Thoracic aorta (tissue), 2 donors: ENCODE results near the gene MPG. TPM values are rescaled to one million over a fixed set of nuclear protein-coding genes. Genes with fewer than 3 reads are reported as not detected.

Source experiments
- ATAC-seq: fragments of 150-250 bp; one replicate; pipeline ENCODE4 v1.8.0; 2017; ENCODE audit warnings: low read depth; ENCODE audit not compliant: insufficient number of reproducible peaks, low FRiP score
- DNase-seq: peaks from one replicate; pipeline ENCODE4 v3.0.0-alpha.2; 2020; ENCODE audit warnings: low spot score
- H3K27ac ChIP-seq, 2 donors: fragments of 200-600 bp; sonication (generic); 1 replicate in 1 of 2; 2 replicates in 1 of 2; pipeline ENCODE4 v1.5.1; 2016; ENCODE audit warnings: mild to moderate bottlenecking in 2 of 2, moderate library complexity in 2 of 2
- H3K27me3 ChIP-seq: fragments of 200-600 bp; sonication (generic); replicated peaks from 2 replicates; pipeline ENCODE4 v1.6.0; 2016; ENCODE audit warnings: mild to moderate bottlenecking; ENCODE audit not compliant: insufficient read depth
- H3K36me3 ChIP-seq: fragments of 200-600 bp; sonication (generic); one replicate; pipeline ENCODE4 v1.5.1; 2016
- H3K4me1 ChIP-seq, 2 donors: fragments of 200-600 bp; sonication (generic); 1 replicate in 1 of 2; 2 replicates in 1 of 2; pipeline versions ENCODE4 v1.5.1 to v1.6.0; 2016; ENCODE audit warnings: low read depth in 2 of 2, mild to moderate bottlenecking in 1 of 2; ENCODE audit not compliant: control insufficient read depth in 1 of 2
- H3K4me3 ChIP-seq: fragments of 200-600 bp; sonication (generic); 2 replicates; pipeline ENCODE4 v1.5.1; 2016; ENCODE audit warnings: mild to moderate bottlenecking
- H3K9me3 ChIP-seq: fragments of 200-600 bp; sonication (generic); 2 replicates; pipeline ENCODE4 v1.5.1; 2016
- CTCF ChIP-seq: fragments of 200-600 bp; sonication (generic); IDR thresholded peaks from one replicate; pipeline ENCODE4 v1.5.1; 2019; ENCODE audit warnings: antibody characterized with exemption
- total RNA-seq, 2 donors: library from RNA; depleted of rRNA; stranded (reverse); fragments of >200 nt; gene quantifications; one replicate each; pipeline versions ENCODE4 v1.1.0 to v1.2.3, GENCODE V29; 2016

MPG gene
- total RNA-seq, 2 donors from 2014 or later = 93.1 to 202 TPM

GRCh38 chr16:67884-68789 is 9.9 kb upstream of the MPG start:
- peak overlapping the region in 1 of 2 donors; percentile 18 for H3K27ac ChIP-seq
- H3K9me3 ChIP-seq = no peaks in the 10 kb centered on the region
- no peak overlapping the region for H3K4me3 ChIP-seq
- no peak for ATAC-seq
- TF ChIP-seq CTCF = no peak
- peaks cover 43 to 71% of the 10 kb centered on the region in 2 donors for H3K4me1 ChIP-seq
- DNase-seq = no peak
- no peaks in the 10 kb centered on the region for H3K27me3 ChIP-seq
- H3K36me3 ChIP-seq = peaks cover 18% of the 10 kb centered on the region

DNA sequence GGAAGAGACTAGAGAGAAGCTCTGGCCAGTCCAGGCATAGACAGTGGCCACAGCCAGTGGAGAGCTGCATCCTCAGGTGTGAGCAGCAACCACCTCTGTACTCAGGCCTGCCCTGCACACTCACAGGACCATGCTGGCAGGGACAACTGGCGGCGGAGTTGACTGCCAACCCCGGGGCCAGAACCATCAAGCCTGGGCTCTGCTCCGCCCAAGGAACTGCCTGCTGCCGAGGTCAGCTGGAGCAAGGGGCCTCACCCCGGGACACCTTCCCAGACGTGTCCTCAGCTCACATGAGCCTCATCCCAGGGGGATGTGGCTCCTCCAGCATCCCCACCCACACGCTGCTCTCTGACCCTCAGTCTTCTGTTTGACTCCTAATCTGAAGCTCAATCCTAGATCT is 8.8 kb upstream of the MPG start:
- ATAC-seq (no peak), DNase-seq (no peak)
- Histone ChIP-seq H3K27me3 (no peaks in the 10 kb centered on the region), H3K36me3 (peaks cover 7% of the 10 kb centered on the region), H3K9me3 (no peaks in the 10 kb centered on the region), H3K4me3 (no peak overlapping the region), H3K27ac (no peak overlapping the region), H3K4me1 (peaks cover 43 to 80% of the 10 kb centered on the region in 2 donors)
- no peak for TF ChIP-seq CTCF

- no peaks in the 10 kb centered on the region for H3K27me3 ChIP-seq
- H3K4me1 ChIP-seq = peaks cover 42 to 83% of the 10 kb centered on the region in 2 donors
- DNase-seq (no peak), ATAC-seq (no peak)
- no peak for TF ChIP-seq CTCF
- no peaks in the 10 kb centered on the region for H3K9me3 ChIP-seq
- H3K4me3 ChIP-seq = peak overlapping the region; percentile 79
- H3K27ac ChIP-seq = peak overlapping the region; percentile 87 to 89
- H3K36me3 ChIP-seq = no peaks in the 10 kb centered on the region
Observed at GRCh38 chr16:71210-71539, 6.8 kb upstream of the MPG start.

GRCh38 chr16:71540-72401 is 6.3 kb upstream of the MPG start:
- H3K27ac ChIP-seq = peak overlapping the region; percentile 87 to 89
- H3K4me3 ChIP-seq = peak overlapping the region; percentile 79
- H3K36me3 ChIP-seq = no peaks in the 10 kb centered on the region
- peak; percentile 16 for TF ChIP-seq CTCF
- H3K9me3 ChIP-seq = no peaks in the 10 kb centered on the region
- ATAC-seq (peak; percentile 19), DNase-seq (no peak)
- H3K4me1 ChIP-seq = peaks cover 42 to 83% of the 10 kb centered on the region in 2 donors
- H3K27me3 ChIP-seq = no peaks in the 10 kb centered on the region
